GM23338 (cell line): ENCODE measurements around the gene MAP2K1. TPM values are rescaled to one million over a fixed set of nuclear protein-coding genes. Genes with fewer than 3 reads are reported as not detected.

Experiments
- ATAC-seq: fragments of 200-7000 bp; cut with Tn5 transposase; 3 replicates; pipeline ENCODE4 v1.9.1; 2020
- DNase-seq: peaks from one replicate; pipeline ENCODE4 v3.0.0-alpha.2; 2015; ENCODE audit warnings: low spot score
- H2AFZ ChIP-seq: fragments of 200-600 bp; sonication (generic); 2 replicates; pipeline ENCODE4 v1.8.0; 2016; ENCODE audit warnings: antibody characterized with exemption, mild to moderate bottlenecking, moderate library complexity
- H3F3A ChIP-seq: fragments of 200-600 bp; sonication (generic); replicated peaks from 2 replicates; pipeline ENCODE4 v1.8.0; 2017; ENCODE audit warnings: antibody characterized with exemption, mixed run types, low read depth
- H3K27ac ChIP-seq: fragments of 200-600 bp; sonication (generic); 2 replicates; pipeline ENCODE4 v1.6.1; 2016; ENCODE audit warnings: low read depth
- H3K27me3 ChIP-seq: fragments of 200-600 bp; sonication (generic); 2 replicates; pipeline ENCODE4 v1.8.0; 2016; ENCODE audit warnings: mild to moderate bottlenecking, mixed run types, moderate library complexity; ENCODE audit not compliant: insufficient read depth
- H3K36me3 ChIP-seq: fragments of 200-600 bp; sonication (generic); 2 replicates; pipeline ENCODE4 v1.8.0; 2016; ENCODE audit warnings: mild to moderate bottlenecking; ENCODE audit not compliant: insufficient read depth
- H3K4me1 ChIP-seq: fragments of 200-600 bp; sonication (generic); 2 replicates; pipeline ENCODE4 v1.8.0; 2016; ENCODE audit warnings: mild to moderate bottlenecking, moderate library complexity; ENCODE audit not compliant: insufficient read depth
- H3K4me2 ChIP-seq: fragments of 200-600 bp; sonication (generic); 2 replicates; pipeline ENCODE4 v1.7.1; 2017; ENCODE audit warnings: mixed run types
- H3K4me3 ChIP-seq: fragments of 200-600 bp; sonication (generic); 2 replicates; pipeline ENCODE4 v1.6.1; 2016; ENCODE audit warnings: mixed run types
- H3K79me2 ChIP-seq: fragments of 200-600 bp; sonication (generic); replicated peaks from 2 replicates; pipeline ENCODE4 v1.8.0; 2017; ENCODE audit warnings: mild to moderate bottlenecking; ENCODE audit not compliant: insufficient read depth
- H3K9me2 ChIP-seq: fragments of 200-600 bp; sonication (generic); 2 replicates; pipeline ENCODE4 v1.8.0; 2017; ENCODE audit not compliant: insufficient read depth
- H4K20me1 ChIP-seq: fragments of 200-600 bp; sonication (generic); replicated peaks from 2 replicates; pipeline ENCODE4 v1.8.0; 2017; ENCODE audit warnings: mild to moderate bottlenecking; ENCODE audit not compliant: insufficient read depth
- H3K27ac Mint-ChIP-seq: 2 replicates; pipeline ENCODE4 v1.8.0; 2020; ENCODE audit warnings: inconsistent platforms, mild to moderate bottlenecking, moderate library complexity, mixed read lengths
- H3K27me3 Mint-ChIP-seq: 3 replicates; pipeline ENCODE4 v1.8.0; 2022; ENCODE audit warnings: low read depth, mild to moderate bottlenecking, moderate library complexity, mixed read lengths, inconsistent platforms; ENCODE audit not compliant: insufficient read depth, poor library complexity
- H3K36me3 Mint-ChIP-seq: 3 replicates; pipeline ENCODE4 v1.8.0; 2021; ENCODE audit warnings: low read depth, mild to moderate bottlenecking, inconsistent platforms, moderate library complexity, mixed read lengths
- H3K4me1 Mint-ChIP-seq: 3 replicates; pipeline ENCODE4 v1.8.0; 2020; ENCODE audit warnings: mild to moderate bottlenecking, inconsistent platforms, mixed read lengths
- H3K4me3 Mint-ChIP-seq: 3 replicates; pipeline ENCODE4 v1.8.0; 2021; ENCODE audit warnings: moderate library complexity, mild to moderate bottlenecking, inconsistent platforms, mixed read lengths
- H3K9me3 Mint-ChIP-seq: 3 replicates; pipeline ENCODE4 v1.8.0; 2020; ENCODE audit warnings: moderate library complexity, mild to moderate bottlenecking, inconsistent platforms, mixed read lengths
- CREB1 ChIP-seq: fragments of 250-450 bp; sonication (Bioruptor Pico); IDR thresholded peaks from 2 replicates; pipeline ENCODE4 v1.5.0; 2020; ENCODE audit warnings: low read depth, mild to moderate bottlenecking, moderate library complexity
- EZH2 ChIP-seq: fragments of 200-600 bp; sonication (generic); IDR thresholded peaks from one replicate; pipeline ENCODE4 v1.8.0; 2017; ENCODE audit warnings: antibody characterized with exemption, mild to moderate bottlenecking, low read depth; ENCODE audit not compliant: unreplicated experiment
- EZH2phosphoT487 ChIP-seq: fragments of 200-600 bp; sonication (generic); IDR thresholded peaks from one replicate; pipeline ENCODE4 v1.8.1; 2018; ENCODE audit warnings: antibody characterized with exemption; ENCODE audit not compliant: unreplicated experiment
- JUNB ChIP-seq: IDR thresholded peaks from one replicate; pipeline ENCODE4 v1.6.1; 2016; ENCODE audit warnings: antibody characterized with exemption; ENCODE audit not compliant: unreplicated experiment
- NANOG ChIP-seq: IDR thresholded peaks from 2 replicates; pipeline ENCODE4 v1.6.1; 2016; ENCODE audit warnings: antibody characterized with exemption, borderline replicate concordance
- POLR2AphosphoS5 ChIP-seq: IDR thresholded peaks from 2 replicates; pipeline ENCODE4 v1.6.1; 2016; ENCODE audit warnings: antibody characterized with exemption, low read depth
- STAT1 ChIP-seq: IDR thresholded peaks from one replicate; pipeline ENCODE4 v1.6.1; 2016; ENCODE audit warnings: antibody characterized with exemption; ENCODE audit not compliant: unreplicated experiment
- ZNF114 ChIP-seq: fragments of 250-450 bp; sonication (Bioruptor Pico); IDR thresholded peaks from 2 replicates; pipeline ENCODE4 v1.5.0; 2020; ENCODE audit warnings: mild to moderate bottlenecking, moderate library complexity
- ZNF331 ChIP-seq: fragments of 250-450 bp; sonication (Bioruptor Pico); IDR thresholded peaks from 2 replicates; pipeline ENCODE4 v1.5.0; 2020; ENCODE audit warnings: low read depth, mild to moderate bottlenecking, moderate library complexity
- polyA plus RNA-seq: library from polyadenylated mRNA; unstranded; fragments of >200 nt; fragmentation: Nextera tagmentation; extraction: Ambion mirVana; gene quantifications from 2 replicates; pipeline ENCODE4 v1.2.1, GENCODE V29; 2016
- total RNA-seq: library from RNA; depleted of rRNA; stranded (reverse); fragments of >200 nt; shearing (Covaris generic); gene quantifications from 2 replicates; pipeline ENCODE4 v1.2.3, GENCODE V29; 2014
- TF ChIP-seq, protein P1 (sequence below): IDR thresholded peaks from 2 replicates; pipeline ENCODE4 v1.6.1; 2016; ENCODE audit warnings: antibody characterized with exemption
- TF ChIP-seq, protein P2 (sequence below): fragments of 250-450 bp; sonication (Bioruptor Pico); IDR thresholded peaks from 2 replicates; pipeline ENCODE4 v1.5.0; 2020; ENCODE audit warnings: mild to moderate bottlenecking, moderate library complexity

The MAP2K1 gene
- total and polyA plus RNA-seq, 2 experiments from 2014 or later: 42.0 to 68.5 TPM

DNA sequence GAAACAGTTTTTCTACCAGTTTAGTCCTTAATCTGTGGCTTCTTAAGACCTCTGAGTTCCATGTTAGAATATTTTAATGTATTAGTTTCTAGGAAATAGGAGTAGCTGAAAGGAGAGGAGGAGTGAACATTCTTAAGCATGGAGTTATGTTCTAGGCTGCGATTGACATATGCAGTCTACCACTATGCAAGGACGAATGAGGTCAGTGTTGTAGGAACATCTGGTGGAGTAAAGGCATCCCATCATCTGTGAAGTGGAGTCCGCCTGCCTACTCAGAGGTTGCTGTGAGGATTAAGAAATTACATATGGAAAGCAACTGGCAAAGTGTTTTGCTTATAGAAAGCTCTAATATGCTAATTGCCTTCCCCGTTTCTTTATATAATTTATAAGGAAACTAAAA lies 65.7 kb downstream of the MAP2K1 start:
- H3K9me3 Mint-ChIP-seq: no peaks in the 10 kb centered on the region; the same call in 2 of the 3 replicates
- H3K27ac Mint-ChIP-seq: no peak overlapping the region

More for the DNA sequence above, 65.7 kb downstream of the MAP2K1 start:
- peaks cover 6% of the 10 kb centered on the region for H3K4me1 Mint-ChIP-seq
- ATAC-seq: no peak
- peaks cover 27% of the 10 kb centered on the region for H3K36me3 Mint-ChIP-seq
- Histone ChIP-seq H3K4me3 (no peak overlapping the region), H3K4me2 (no peak overlapping the region), H4K20me1 (no peaks in the 10 kb centered on the region; the same call in 1 of the 2 replicates), H3K79me2 (no peaks in the 10 kb centered on the region), H3F3A (no peaks in the 10 kb centered on the region), H3K27me3 (no peaks in the 10 kb centered on the region), H3K9me2 (no peaks in the 10 kb centered on the region), H3K27ac (no peak overlapping the region), H2AFZ (no peak overlapping the region), H3K4me1 (no peaks in the 10 kb centered on the region; the same call in 1 of the 2 replicates), H3K36me3 (no peaks in the 10 kb centered on the region; the same call in 1 of the 2 replicates)
- no peak for DNase-seq
- TF ChIP-seq STAT1: no peak
- no peak for TF ChIP-seq EZH2
- TF ChIP-seq, protein P1, sequence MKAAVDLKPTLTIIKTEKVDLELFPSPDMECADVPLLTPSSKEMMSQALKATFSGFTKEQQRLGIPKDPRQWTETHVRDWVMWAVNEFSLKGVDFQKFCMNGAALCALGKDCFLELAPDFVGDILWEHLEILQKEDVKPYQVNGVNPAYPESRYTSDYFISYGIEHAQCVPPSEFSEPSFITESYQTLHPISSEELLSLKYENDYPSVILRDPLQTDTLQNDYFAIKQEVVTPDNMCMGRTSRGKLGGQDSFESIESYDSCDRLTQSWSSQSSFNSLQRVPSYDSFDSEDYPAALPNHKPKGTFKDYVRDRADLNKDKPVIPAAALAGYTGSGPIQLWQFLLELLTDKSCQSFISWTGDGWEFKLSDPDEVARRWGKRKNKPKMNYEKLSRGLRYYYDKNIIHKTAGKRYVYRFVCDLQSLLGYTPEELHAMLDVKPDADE: no peak
- no peak for TF ChIP-seq JUNB
- TF ChIP-seq CREB1: no peak
- no peak for TF ChIP-seq ZNF331 (CRISPR knock-in tag)
- TF ChIP-seq ZNF114: no peak
- TF ChIP-seq NANOG: no peak
- TF ChIP-seq POLR2AphosphoS5: no peak
- TF ChIP-seq, protein P2, sequence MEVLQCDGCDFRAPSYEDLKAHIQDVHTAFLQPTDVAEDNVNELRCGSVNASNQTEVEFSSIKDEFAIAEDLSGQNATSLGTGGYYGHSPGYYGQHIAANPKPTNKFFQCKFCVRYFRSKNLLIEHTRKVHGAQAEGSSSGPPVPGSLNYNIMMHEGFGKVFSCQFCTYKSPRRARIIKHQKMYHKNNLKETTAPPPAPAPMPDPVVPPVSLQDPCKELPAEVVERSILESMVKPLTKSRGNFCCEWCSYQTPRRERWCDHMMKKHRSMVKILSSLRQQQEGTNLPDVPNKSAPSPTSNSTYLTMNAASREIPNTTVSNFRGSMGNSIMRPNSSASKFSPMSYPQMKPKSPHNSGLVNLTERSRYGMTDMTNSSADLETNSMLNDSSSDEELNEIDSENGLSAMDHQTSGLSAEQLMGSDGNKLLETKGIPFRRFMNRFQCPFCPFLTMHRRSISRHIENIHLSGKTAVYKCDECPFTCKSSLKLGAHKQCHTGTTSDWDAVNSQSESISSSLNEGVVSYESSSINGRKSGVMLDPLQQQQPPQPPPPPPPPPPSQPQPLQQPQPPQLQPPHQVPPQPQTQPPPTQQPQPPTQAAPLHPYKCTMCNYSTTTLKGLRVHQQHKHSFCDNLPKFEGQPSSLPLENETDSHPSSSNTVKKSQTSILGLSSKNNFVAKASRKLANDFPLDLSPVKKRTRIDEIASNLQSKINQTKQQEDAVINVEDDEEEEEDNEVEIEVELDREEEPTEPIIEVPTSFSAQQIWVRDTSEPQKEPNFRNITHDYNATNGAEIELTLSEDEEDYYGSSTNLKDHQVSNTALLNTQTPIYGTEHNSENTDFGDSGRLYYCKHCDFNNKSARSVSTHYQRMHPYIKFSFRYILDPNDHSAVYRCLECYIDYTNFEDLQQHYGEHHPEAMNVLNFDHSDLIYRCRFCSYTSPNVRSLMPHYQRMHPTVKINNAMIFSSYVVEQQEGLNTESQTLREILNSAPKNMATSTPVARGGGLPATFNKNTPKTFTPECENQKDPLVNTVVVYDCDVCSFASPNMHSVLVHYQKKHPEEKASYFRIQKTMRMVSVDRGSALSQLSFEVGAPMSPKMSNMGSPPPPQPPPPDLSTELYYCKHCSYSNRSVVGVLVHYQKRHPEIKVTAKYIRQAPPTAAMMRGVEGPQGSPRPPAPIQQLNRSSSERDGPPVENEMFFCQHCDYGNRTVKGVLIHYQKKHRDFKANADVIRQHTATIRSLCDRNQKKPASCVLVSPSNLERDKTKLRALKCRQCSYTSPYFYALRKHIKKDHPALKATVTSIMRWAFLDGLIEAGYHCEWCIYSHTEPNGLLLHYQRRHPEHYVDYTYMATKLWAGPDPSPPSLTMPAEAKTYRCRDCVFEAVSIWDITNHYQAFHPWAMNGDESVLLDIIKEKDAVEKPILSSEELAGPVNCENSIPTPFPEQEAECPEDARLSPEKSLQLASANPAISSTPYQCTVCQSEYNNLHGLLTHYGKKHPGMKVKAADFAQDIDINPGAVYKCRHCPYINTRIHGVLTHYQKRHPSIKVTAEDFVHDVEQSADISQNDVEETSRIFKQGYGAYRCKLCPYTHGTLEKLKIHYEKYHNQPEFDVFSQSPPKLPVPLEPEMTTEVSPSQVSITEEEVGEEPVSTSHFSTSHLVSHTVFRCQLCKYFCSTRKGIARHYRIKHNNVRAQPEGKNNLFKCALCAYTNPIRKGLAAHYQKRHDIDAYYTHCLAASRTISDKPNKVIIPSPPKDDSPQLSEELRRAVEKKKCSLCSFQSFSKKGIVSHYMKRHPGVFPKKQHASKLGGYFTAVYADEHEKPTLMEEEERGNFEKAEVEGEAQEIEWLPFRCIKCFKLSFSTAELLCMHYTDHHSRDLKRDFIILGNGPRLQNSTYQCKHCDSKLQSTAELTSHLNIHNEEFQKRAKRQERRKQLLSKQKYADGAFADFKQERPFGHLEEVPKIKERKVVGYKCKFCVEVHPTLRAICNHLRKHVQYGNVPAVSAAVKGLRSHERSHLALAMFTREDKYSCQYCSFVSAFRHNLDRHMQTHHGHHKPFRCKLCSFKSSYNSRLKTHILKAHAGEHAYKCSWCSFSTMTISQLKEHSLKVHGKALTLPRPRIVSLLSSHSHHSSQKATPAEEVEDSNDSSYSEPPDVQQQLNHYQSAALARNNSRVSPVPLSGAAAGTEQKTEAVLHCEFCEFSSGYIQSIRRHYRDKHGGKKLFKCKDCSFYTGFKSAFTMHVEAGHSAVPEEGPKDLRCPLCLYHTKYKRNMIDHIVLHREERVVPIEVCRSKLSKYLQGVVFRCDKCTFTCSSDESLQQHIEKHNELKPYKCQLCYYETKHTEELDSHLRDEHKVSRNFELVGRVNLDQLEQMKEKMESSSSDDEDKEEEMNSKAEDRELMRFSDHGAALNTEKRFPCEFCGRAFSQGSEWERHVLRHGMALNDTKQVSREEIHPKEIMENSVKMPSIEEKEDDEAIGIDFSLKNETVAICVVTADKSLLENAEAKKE (CRISPR knock-in tag): no peak
- no peak for TF ChIP-seq EZH2phosphoT487
- peaks cover 2% of the 10 kb centered on the region for H3K27me3 Mint-ChIP-seq
- H3K4me3 Mint-ChIP-seq: no peak overlapping the region
